Head of caudate nucleus (tissue), 42 donors: Measurements from ENCODE around the gene PLEK.
"Not testable (repeated sequence)": the region's sequence is repeated elsewhere in the genome, so short reads cannot be mapped to it uniquely, and the experiment has no call there.

Experiments
- DNase-seq, 42 donors: peaks; one replicate each; pipeline versions ENCODE4 v3.0.0 to v3.0.0-alpha.2; 2020 to 2021; ENCODE audit warnings: mixed read lengths in 7 of 42
- intact Hi-C: fragments of 100-400 bp; cut with DNase I; formaldehyde crosslinking; loops from one replicate; pipeline ENCODE4 v1.15.0; 2022

The PLEK gene

GRCh38 chr2:68349091-68349490, 16.0 kb upstream of the PLEK start:
- intact Hi-C loops, DNase-seq: not testable (repeated sequence)

GRCh38 chr2:68351997-68352396, 13.1 kb upstream of the PLEK start:
- DNase-seq = no peak
- intact Hi-C loops = no loop called here

- DNase-seq = no peak
- intact Hi-C loops = no loop called here
Observed at GRCh38 chr2:68352651-68353391, 12.3 kb upstream of the PLEK start.

- no peak for DNase-seq
- intact Hi-C loops = no loop called here
Observed at GRCh38 chr2:68356599-68357239, 8.4 kb upstream of the PLEK start.

GRCh38 chr2:68357605-68358337, 7.3 kb upstream of the PLEK start:
- DNase-seq = peak in 33 of 42 donors; percentile 9 to 68 (median 37)
- intact Hi-C loops = no loop called here

GRCh38 chr2:68359889-68360288, 5.2 kb upstream of the PLEK start:
- DNase-seq = no peak
- intact Hi-C loops = loop anchor here (5.0 kb wide), 1 partner anchor 82 kb away; no protein-coding TSS in a partner anchor

- intact Hi-C loops = loop anchor here (5.0 kb wide), 1 partner anchor 80 kb away; no protein-coding TSS in a partner anchor
- peak in 40 of 42 donors; percentile 19 to 81 (median 60) for DNase-seq
Observed at GRCh38 chr2:68362069-68362468, 3.0 kb upstream of the PLEK start.

GRCh38 chr2:68362749-68363148, 2.3 kb upstream of the PLEK start:
- intact Hi-C loops = loop anchor here (5.0 kb wide), 1 partner anchor 80 kb away; no protein-coding TSS in a partner anchor
- DNase-seq = peak in 1 of 42 donors; percentile 16

GRCh38 chr2:68363721-68364120, 1.4 kb upstream of the PLEK start:
- intact Hi-C loops = loop anchor here (5.0 kb wide), 1 partner anchor 79 kb away; no protein-coding TSS in a partner anchor

GRCh38 chr2:68366083-68366560, 1.0 kb downstream of the PLEK start:
- intact Hi-C loops = no loop called here
- peak in 9 of 42 donors; percentile 16 to 45 (median 25) for DNase-seq

More at GRCh38 chr2:68363721-68364120, 1.4 kb upstream of the PLEK start:
- DNase-seq = no peak

GRCh38 chr2:68367953-68368653, 3.0 kb downstream of the PLEK start:
- no peak for DNase-seq
- intact Hi-C loops = no loop called here

- peak; percentile 14 to 89 (median 64) for DNase-seq
- intact Hi-C loops = no loop called here
Observed at GRCh38 chr2:68368654-68369336, 3.7 kb downstream of the PLEK start.

GRCh38 chr2:68369337-68369734, 4.3 kb downstream of the PLEK start:
- DNase-seq = no peak
- intact Hi-C loops = no loop called here

- no peak for DNase-seq
- intact Hi-C loops = loop anchor here (5.0 kb wide), 1 partner anchor 66 kb away; no protein-coding TSS in a partner anchor
Observed at GRCh38 chr2:68371138-68371537, 6.1 kb downstream of the PLEK start.

- intact Hi-C loops = loop anchor here (5.0 kb wide), 1 partner anchor 66 kb away; no protein-coding TSS in a partner anchor
- no peak for DNase-seq
Observed at GRCh38 chr2:68371581-68371980, 6.5 kb downstream of the PLEK start.

- intact Hi-C loops = loop anchor here (5.0 kb wide), 1 partner anchor 65 kb away; no protein-coding TSS in a partner anchor
- no peak for DNase-seq
Observed at GRCh38 chr2:68372485-68372884, 7.4 kb downstream of the PLEK start.

GRCh38 chr2:68374184-68374583, 9.1 kb downstream of the PLEK start:
- DNase-seq = no peak
- intact Hi-C loops = loop anchor here (5.0 kb wide), 1 partner anchor 63 kb away; no protein-coding TSS in a partner anchor

- DNase-seq = no peak
- intact Hi-C loops = no loop called here
Observed at GRCh38 chr2:68375582-68375981, 10.5 kb downstream of the PLEK start.
